Prostate gland (tissue), 2 donors: ENCODE results near the gene TET3. TPM values are rescaled to one million over a fixed set of nuclear protein-coding genes. Genes with fewer than 3 reads are reported as not detected.

Source experiments
- DNase-seq: peaks from one replicate; pipeline ENCODE4 v3.0.0-alpha.2; 2019; ENCODE audit warnings: low spot score
- H3K27ac ChIP-seq, 2 donors: fragments of 200-600 bp; sonication (generic); 2 replicates each; pipeline ENCODE4 v1.5.1; 2017 to 2019
- H3K27me3 ChIP-seq: fragments of 200-600 bp; sonication (generic); replicated peaks from 2 replicates; pipeline ENCODE4 v1.5.1; 2019; ENCODE audit not compliant: insufficient read depth
- H3K36me3 ChIP-seq, 2 donors: fragments of 200-600 bp; sonication (generic); 1 replicate in 1 of 2; 2 replicates in 1 of 2; pipeline versions ENCODE4 v1.5.1 to v1.8.1; 2017 to 2019
- H3K4me1 ChIP-seq: fragments of 200-600 bp; sonication (generic); replicated peaks from 2 replicates; pipeline ENCODE4 v1.5.1; 2019
- H3K4me3 ChIP-seq, 2 donors: fragments of 200-600 bp; sonication (generic); 2 replicates each; pipeline ENCODE4 v1.5.1; 2017 to 2019
- H3K9me3 ChIP-seq: fragments of 200-600 bp; sonication (generic); 2 replicates; pipeline ENCODE4 v1.5.1; 2017
- POLR2A ChIP-seq: fragments of 450-650 bp; IDR thresholded peaks from one replicate; pipeline ENCODE4 v1.6.1; 2016; ENCODE audit warnings: antibody characterized with exemption, mild to moderate bottlenecking
- POLR2AphosphoS5 ChIP-seq: sonication (generic); formaldehyde crosslinking; IDR thresholded peaks from one replicate; pipeline ENCODE4 v1.6.1; 2017; ENCODE audit warnings: antibody characterized with exemption
- WGBS: methylation state at CpG from one replicate; pipeline ENCODE4 v1.1.5; 2018; 5-methylcytosine and 5-hydroxymethylcytosine counted together
- intact Hi-C: fragments of 100-400 bp; cut with DNase I; formaldehyde crosslinking; loops from one replicate; pipeline ENCODE4 v1.14.2; 2022
- small RNA-seq, 2 donors: library from RNA; depleted of rRNA; stranded (forward); fragments of <200 nt; gene quantifications; one replicate each; pipeline ENCODE3, GENCODE V24; 2016
- total RNA-seq, 2 donors: library from RNA; depleted of rRNA; stranded (reverse); fragments of >200 nt; gene quantifications; one replicate each; pipeline ENCODE4 v1.1.0, GENCODE V29; 2016
- TF ChIP-seq, protein P1 (sequence below), 4 experiments: fragments of 200-600 bp in 2 of 4; fragments of 450-650 bp in 2 of 4; sonication (generic) in 2 of 4; IDR thresholded peaks; 1 replicate in 3 of 4; 2 replicates in 1 of 4; pipeline ENCODE4 v1.5.1; 2016 to 2019; ENCODE audit warnings: antibody characterized with exemption in 4 of 4, mild to moderate bottlenecking in 2 of 4, moderate library complexity in 2 of 4

Gene TET3
- total RNA-seq, 2 donors from 2014 or later: 12.8 to 13.8 TPM

DNA sequence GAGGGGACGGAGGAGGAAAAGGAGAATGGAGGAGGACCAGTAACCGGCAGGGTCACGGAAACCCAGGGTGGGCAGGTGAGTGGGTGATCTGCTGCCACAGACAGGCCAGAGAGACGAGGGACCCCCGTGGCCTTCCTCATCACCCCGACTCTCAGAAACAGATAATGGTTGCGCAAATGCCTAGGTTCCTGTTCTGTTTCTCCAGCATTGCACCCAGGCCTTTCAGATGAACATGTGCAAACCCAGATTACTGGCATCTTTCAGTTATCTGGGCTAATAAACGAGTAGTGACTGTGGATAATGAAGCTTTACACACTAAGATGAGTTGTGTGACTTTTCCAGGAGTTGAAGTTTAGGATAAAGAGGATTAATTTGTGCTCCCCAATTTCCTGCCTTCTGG lies 46.5 kb downstream of the TET3 start:
- Histone ChIP-seq H3K27me3 (no peaks in the 10 kb centered on the region), H3K4me3 (no peak overlapping the region), H3K27ac (no peak overlapping the region), H3K36me3 (no peaks in the 10 kb centered on the region), H3K9me3 (no peaks in the 10 kb centered on the region), H3K4me1 (peaks cover 8% of the 10 kb centered on the region)
- no peak for DNase-seq
- TF ChIP-seq, protein P1, sequence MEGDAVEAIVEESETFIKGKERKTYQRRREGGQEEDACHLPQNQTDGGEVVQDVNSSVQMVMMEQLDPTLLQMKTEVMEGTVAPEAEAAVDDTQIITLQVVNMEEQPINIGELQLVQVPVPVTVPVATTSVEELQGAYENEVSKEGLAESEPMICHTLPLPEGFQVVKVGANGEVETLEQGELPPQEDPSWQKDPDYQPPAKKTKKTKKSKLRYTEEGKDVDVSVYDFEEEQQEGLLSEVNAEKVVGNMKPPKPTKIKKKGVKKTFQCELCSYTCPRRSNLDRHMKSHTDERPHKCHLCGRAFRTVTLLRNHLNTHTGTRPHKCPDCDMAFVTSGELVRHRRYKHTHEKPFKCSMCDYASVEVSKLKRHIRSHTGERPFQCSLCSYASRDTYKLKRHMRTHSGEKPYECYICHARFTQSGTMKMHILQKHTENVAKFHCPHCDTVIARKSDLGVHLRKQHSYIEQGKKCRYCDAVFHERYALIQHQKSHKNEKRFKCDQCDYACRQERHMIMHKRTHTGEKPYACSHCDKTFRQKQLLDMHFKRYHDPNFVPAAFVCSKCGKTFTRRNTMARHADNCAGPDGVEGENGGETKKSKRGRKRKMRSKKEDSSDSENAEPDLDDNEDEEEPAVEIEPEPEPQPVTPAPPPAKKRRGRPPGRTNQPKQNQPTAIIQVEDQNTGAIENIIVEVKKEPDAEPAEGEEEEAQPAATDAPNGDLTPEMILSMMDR (IDR thresholded peaks at IDR 0.05): no peak
- TF ChIP-seq POLR2AphosphoS5 (no peak), POLR2A (no peak)
- 76% methylated on average over 8 of the region's 8 CpGs for WGBS
- intact Hi-C loops: no loop called here

DNA sequence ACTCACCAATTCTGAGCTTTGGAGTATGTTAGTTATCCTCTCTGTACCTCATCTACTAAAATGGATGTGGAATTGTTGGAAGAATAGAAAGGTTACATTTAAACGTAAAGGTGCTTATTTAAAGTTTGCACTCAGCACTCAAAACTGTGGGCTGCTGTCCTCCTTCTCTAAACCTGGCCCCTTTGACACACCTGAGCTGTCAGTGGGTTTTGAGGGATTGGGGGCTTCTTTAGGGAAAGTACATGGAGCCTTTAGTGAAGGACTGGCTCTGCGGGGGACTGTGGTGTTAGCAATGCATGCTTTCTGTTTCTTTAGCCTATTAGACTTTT lies 47.2 kb downstream of the TET3 start:
- WGBS: 56% methylated on average over 2 of the region's 2 CpGs

DNA sequence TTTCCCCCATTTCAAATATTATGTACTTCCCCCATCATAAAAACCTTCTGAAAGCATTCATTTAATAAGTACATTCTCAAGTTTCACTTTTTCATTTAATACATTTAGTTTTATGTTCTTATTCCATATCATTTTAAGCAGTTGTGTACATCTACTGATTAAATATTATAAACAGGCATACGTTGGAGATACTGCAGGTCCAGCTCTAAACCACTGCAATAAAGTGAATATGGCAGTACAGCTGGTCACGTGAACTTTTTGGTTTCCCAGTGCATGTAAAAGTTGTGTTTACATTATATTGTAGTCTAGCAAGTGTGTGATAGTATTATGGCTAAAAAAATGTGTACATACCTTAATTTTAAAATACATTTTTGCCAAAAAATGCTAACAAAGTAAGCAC lies 48.7 kb downstream of the TET3 start:
- peaks cover 6% of the 10 kb centered on the region for H3K4me1 ChIP-seq

More for the DNA sequence above, 47.2 kb downstream of the TET3 start:
- H3K27me3 ChIP-seq: no peaks in the 10 kb centered on the region
- no peak overlapping the region for H3K4me3 ChIP-seq
- H3K36me3 ChIP-seq: no peaks in the 10 kb centered on the region
- H3K4me1 ChIP-seq: peaks cover 6% of the 10 kb centered on the region
- DNase-seq: no peak
- H3K9me3 ChIP-seq: no peaks in the 10 kb centered on the region
- intact Hi-C loops: no loop called here
- H3K27ac ChIP-seq: no peak overlapping the region
- TF ChIP-seq POLR2AphosphoS5 (no peak), POLR2A (no peak)
- TF ChIP-seq, protein P1 (IDR thresholded peaks at IDR 0.05): no peak

More for the DNA sequence above, 48.7 kb downstream of the TET3 start:
- Histone ChIP-seq H3K9me3 (no peaks in the 10 kb centered on the region), H3K36me3 (no peaks in the 10 kb centered on the region), H3K4me3 (no peak overlapping the region), H3K27ac (no peak overlapping the region), H3K27me3 (no peaks in the 10 kb centered on the region)
- DNase-seq: no peak
- WGBS: 36% methylated on average over 2 of the region's 2 CpGs
- TF ChIP-seq POLR2AphosphoS5 (peak; percentile 12), POLR2A (no peak)
- intact Hi-C loops: no loop called here

Small RNAs within 50 kb of the gene (small RNA-seq; reads per million reads assigned to genes)
- gene AC110801.1 (0 reads per million in 2 donors), gene RNA5SP97 (0 to 0.19 reads per million in 2 donors)

Other genes with a start within 250 kb of the TET3 start
- gene TPRKB, start 247.6 kb upstream of the TET3 start, total RNA-seq: 10 to 100 TPM; 26.9 to 54.0 TPM
- gene DUSP11, start 204.8 kb upstream of the TET3 start, total RNA-seq: 10 to 100 TPM; 37.8 to 39.5 TPM
- under 1 TPM in 1 of 2 donors, not detected in 1; 0.91 TPM for gene C2orf78, start 200.7 kb upstream of the TET3 start, total RNA-seq
- 10 to 100 TPM; 45.9 to 56.6 TPM for gene STAMBP, start 155.9 kb upstream of the TET3 start, total RNA-seq
- 1,000 to 10,000 TPM; 1,031 to 1,176 TPM for gene ACTG2, start 91.9 kb upstream of the TET3 start, total RNA-seq
- gene DGUOK, start 58.0 kb upstream of the TET3 start, total RNA-seq: 100 to 1,000 TPM in 1 of 2 donors, 10 to 100 TPM in 1; 77.4 to 107 TPM
- 10 to 100 TPM; 50.0 to 77.5 TPM for gene BOLA3, start 163.0 kb downstream of the TET3 start, total RNA-seq
- 10 to 100 TPM; 71.3 to 72.0 TPM for gene MOB1A, start 194.0 kb downstream of the TET3 start, total RNA-seq
- gene MTHFD2, start 213.7 kb downstream of the TET3 start, total RNA-seq: 10 to 100 TPM; 16.9 to 25.6 TPM